HFFc6 (cell line): ENCODE measurements around the gene SP100. TPM values are rescaled to one million over a fixed set of nuclear protein-coding genes. Genes with fewer than 3 reads are reported as not detected.
A peak's percentile ranks its signal among the peaks of the same experiment; 100 is the strongest.

ENCODE experiments used
- DNase-seq: peaks from one replicate; pipeline ENCODE4 v3.0.0-alpha.2; 2018
- H3K27ac Mint-ChIP-seq: 2 replicates; pipeline ENCODE4 v1.8.0; 2020; ENCODE audit warnings: mild to moderate bottlenecking, mixed read lengths
- H3K27me3 Mint-ChIP-seq: 2 replicates; pipeline ENCODE4 v1.8.0; 2021; ENCODE audit warnings: mild to moderate bottlenecking, moderate library complexity, mixed read lengths; ENCODE audit not compliant: insufficient read depth
- H3K36me3 Mint-ChIP-seq: 2 replicates; pipeline ENCODE4 v1.8.0; 2021; ENCODE audit warnings: low read depth, mixed read lengths
- H3K4me1 Mint-ChIP-seq: 2 replicates; pipeline ENCODE4 v1.8.0; 2020; ENCODE audit warnings: low read depth, mixed read lengths
- H3K4me3 Mint-ChIP-seq: 2 replicates; pipeline ENCODE4 v1.8.0; 2020; ENCODE audit warnings: mild to moderate bottlenecking, moderate library complexity, mixed read lengths
- H3K9me3 Mint-ChIP-seq: 2 replicates; pipeline ENCODE4 v1.8.0; 2020; ENCODE audit warnings: mild to moderate bottlenecking, mixed read lengths
- CTCF ChIP-seq: fragments of 200-600 bp; sonication (generic); IDR thresholded peaks from 2 replicates; pipeline ENCODE4 v1.5.0; 2021; ENCODE audit warnings: antibody characterized with exemption, mild to moderate bottlenecking
- total RNA-seq, 6 experiments: library from RNA; stranded (reverse); fragmentation: NEBNext Ultra II Directional; extraction: Animal tissue kit (Norgen Biotek cat#: 25700); gene quantifications; 2 replicates in 1 of 6; 3 replicates in 5 of 6; pipeline ENCODE4 v1.2.3, GENCODE V29; 2021

Gene SP100
- total RNA-seq, 6 experiments from 2014 or later, result 70.5 to 74.9 (median 72.8) TPM

DNA sequence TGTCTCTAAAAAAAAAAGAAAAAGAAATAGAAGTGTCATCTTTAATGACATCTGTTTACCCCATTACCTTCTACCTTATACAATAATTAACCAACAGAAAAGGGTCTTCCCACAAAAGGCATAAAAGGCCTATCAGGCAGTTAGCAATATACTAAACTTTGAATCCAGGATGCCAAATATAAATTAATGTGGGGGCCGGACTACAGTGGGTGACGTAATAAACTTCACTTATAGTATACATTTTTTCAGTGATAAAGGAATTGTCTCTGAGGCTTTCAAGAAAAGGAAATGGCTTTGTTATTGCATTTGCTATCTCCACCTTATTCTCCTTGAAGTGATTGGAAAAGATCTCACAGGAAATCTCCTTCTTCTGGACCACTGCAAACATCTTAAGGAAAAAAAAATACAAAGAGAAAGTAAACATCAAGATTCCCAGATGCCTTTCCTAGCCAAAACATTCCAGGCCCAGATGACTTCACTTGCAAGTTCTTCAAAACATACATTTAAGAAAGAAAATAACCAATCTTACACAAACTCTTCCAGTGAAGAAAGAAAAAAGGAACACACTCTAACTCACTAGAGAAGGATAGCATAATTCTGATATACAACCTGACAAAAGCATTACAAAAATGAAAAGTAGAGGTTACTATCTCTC lies 170.5 kb downstream of the SP100 start:
- Mint-ChIP-seq H3K36me3 (peaks cover 12% of the 10 kb centered on the region), H3K4me1 (peaks cover 28% of the 10 kb centered on the region), H3K9me3 (peaks cover 5% of the 10 kb centered on the region), H3K4me3 (peak overlapping the region; percentile 27; the same call in 1 of the 2 replicates), H3K27me3 (peaks cover 5% of the 10 kb centered on the region), H3K27ac (no peak overlapping the region)
- no peak for DNase-seq
- no peak for TF ChIP-seq CTCF

- no peaks in the 10 kb centered on the region for H3K9me3 Mint-ChIP-seq
- H3K36me3 Mint-ChIP-seq, result no peaks in the 10 kb centered on the region
- no peak overlapping the region for H3K27ac Mint-ChIP-seq
- TF ChIP-seq CTCF, result no peak
- no peak overlapping the region for H3K4me3 Mint-ChIP-seq
- H3K27me3 Mint-ChIP-seq, result peaks cover 12% of the 10 kb centered on the region
- no peak for DNase-seq
- H3K4me1 Mint-ChIP-seq, result peaks cover 17% of the 10 kb centered on the region
Measured at GRCh38 chr2:230589025-230589424, 173.0 kb downstream of the SP100 start.

DNA sequence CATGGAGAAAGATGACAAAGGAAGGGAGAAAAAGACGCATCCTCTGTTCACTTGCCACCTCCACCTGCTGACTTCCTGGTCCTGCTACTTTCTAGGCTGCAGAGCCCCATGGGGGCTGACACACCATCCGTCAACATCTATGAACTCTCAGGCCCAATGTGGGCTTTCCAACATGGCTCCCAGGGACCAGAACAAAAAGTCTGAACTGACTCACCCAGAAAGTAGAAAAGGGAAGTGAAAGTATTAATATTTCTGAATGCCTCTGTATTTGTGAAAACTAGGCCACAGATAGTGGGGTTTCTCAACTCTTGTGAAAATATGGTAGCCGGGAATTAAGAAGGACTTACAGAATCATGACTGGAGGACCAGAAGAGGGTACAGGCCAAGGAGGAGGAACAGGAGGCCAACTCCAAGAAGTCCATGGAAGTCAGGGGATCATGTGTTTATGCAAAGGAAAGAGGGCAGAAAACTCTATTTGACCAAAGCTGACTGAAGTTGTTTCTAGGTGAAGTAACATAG lies 173.6 kb downstream of the SP100 start:
- no peaks in the 10 kb centered on the region for H3K9me3 Mint-ChIP-seq
- H3K27ac Mint-ChIP-seq, result no peak overlapping the region
- H3K36me3 Mint-ChIP-seq, result no peaks in the 10 kb centered on the region
- H3K27me3 Mint-ChIP-seq, result peaks cover 12% of the 10 kb centered on the region
- H3K4me1 Mint-ChIP-seq, result peaks cover 17% of the 10 kb centered on the region
- no peak overlapping the region for H3K4me3 Mint-ChIP-seq
- DNase-seq, result no peak
- no peak for TF ChIP-seq CTCF

DNA sequence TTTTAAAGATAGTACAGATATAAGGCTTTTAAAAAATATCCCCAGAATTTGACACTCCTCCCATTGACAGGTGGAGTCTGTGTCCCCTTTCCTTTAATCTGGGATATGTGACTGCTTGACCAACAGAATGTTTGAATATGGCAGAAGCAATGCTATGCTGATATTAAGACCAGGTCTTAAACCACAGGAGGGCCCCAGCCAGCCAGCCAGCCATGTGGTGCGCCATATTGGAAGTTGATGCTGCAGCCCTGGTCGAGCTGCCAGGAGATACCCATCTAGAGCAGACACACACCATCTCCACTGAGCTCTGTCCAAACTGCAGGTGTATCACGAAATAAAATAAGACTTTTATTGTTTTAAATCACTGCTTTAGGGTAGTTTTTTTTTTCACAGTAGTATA lies 174.3 kb downstream of the SP100 start:
- Mint-ChIP-seq H3K9me3 (no peaks in the 10 kb centered on the region), H3K4me3 (no peak overlapping the region)

DNA sequence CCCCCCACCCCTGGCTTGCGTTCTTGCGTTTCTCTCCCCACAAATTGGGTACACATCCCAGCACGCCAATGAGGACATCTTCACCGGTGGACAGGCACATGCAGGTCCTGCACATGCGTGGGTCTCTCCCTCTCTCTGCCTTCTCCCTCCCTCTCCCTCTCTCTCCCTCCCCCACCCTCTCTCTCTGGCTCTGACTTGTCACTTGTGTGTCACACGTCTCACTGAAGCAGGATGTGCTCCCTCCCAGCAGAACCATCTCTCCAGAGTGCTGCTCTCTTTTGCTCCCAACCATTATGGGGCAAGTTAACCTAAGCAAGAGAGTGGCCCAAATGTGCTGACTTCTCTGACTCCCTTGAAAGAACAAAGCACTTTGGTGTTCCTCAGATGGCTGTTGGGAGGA lies 175.8 kb downstream of the SP100 start:
- Mint-ChIP-seq H3K27ac (no peak overlapping the region), H3K9me3 (no peaks in the 10 kb centered on the region), H3K4me3 (no peak overlapping the region), H3K4me1 (peaks cover 9% of the 10 kb centered on the region), H3K27me3 (peaks cover 14% of the 10 kb centered on the region), H3K36me3 (no peaks in the 10 kb centered on the region)
- no peak for TF ChIP-seq CTCF
- no peak for DNase-seq

More for the DNA sequence above, 174.3 kb downstream of the SP100 start:
- H3K4me1 Mint-ChIP-seq, result peaks cover 17% of the 10 kb centered on the region
- H3K27ac Mint-ChIP-seq, result no peak overlapping the region
- no peaks in the 10 kb centered on the region for H3K36me3 Mint-ChIP-seq
- no peak for DNase-seq
- TF ChIP-seq CTCF, result no peak
- peaks cover 8% of the 10 kb centered on the region for H3K27me3 Mint-ChIP-seq
